NCI-H1694 (cell line): ENCODE data around the gene ABHD17C.

Experiments used
- DNase-seq: peaks from one replicate; lab custom pipeline; 2025; lab: John Stamatoyannopoulos, UW

ABHD17C gene

DNA sequence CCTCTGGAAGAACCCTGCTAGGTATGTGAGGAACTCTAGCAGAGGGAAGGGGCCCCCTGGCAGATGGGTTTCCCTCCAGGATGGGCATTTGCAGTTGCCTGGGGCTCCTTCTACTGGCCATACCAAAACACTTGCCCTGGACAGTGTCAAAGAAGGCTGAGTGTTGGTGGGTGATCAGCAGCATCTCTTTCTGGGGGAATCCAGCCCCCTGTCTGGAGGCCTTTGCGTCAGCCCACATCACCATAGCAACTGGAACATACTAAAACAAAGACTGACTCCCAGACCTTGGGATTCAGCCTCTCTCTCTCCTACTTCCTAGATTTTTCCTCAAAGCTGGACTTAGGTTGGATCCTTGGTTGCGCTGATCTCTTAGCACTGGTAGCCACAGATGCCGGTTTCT, 92.2 kb downstream of the ABHD17C start:
- DNase-seq = no peak

DNA sequence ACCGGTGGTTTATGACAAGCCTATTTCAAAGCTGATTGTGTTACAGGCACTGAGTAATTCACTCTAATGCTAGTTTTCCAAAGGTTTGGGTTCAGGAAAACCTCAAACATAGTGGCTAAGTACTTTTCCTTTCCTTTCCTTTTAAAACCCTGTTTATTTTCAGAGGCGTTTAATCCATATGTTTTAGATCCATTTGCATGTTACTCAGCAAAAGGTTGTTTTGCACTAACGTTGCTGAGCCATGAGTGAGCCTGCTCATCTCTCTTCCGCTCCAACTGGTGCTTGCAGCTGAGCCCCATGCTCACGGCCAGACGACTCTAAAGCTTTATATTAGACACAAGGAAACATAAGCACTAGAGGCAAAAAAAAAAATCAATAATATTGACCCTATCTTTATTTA, 93.4 kb downstream of the ABHD17C start:
- DNase-seq = peak; percentile 67

DNA sequence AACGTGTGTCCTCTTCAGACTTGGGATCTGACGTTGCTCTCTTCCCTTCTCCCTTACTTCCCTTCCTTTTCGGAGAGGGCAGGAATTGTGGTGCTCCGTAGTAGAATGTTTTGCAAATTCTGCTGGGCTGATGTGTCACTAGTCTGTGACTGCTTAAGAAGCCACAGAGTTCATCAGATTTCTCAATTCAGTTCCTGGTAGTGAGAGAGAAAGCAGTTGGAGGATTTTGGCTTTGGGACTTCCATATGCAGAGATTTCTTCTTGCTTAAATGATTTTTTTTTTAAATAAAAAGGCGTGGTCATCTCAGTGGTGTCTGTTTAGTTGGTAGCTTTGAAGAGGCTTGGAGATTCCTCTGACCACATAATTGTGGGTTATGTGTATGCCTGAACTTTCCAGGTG, 94.2 kb downstream of the ABHD17C start:
- no peak for DNase-seq

DNA sequence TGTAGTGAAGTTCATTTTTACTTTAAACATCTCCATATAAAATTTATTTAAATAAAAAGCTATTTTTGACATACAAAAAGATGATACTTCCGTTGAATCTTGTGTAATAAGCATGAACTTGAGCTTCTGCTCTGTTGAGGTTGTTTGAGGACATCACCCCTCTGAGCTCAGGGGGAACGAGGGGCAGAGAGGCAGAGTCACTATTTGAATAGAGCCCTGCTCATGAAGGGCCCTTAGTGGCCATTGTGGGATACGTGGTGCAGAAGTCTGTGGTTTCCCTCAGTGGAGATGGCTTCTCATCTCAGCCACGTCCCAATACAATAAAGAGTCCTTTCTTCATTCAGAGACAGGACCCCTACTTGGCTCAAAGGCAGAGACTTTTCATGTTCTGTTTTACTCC, 94.7 kb downstream of the ABHD17C start:
- DNase-seq = no peak

DNA sequence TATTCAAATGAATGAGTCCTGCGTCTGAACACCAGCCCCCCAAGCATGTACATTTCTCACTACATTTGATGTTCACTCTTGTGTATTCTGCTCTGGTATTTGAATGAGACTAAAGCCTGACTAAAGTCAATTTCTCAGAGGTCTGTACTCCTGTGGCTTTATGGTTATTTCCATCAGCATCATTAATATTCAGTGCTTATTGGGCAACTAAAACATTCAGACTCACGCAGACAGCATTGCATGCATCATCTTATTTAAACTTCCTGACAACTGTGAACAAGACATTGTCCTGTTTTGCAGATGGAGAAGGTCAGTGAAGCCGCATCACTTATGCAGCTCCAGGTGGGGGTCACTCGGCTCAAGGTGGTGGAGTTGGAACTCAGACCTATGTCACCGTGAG, 95.1 kb downstream of the ABHD17C start:
- no peak for DNase-seq

- DNase-seq = no peak
These were observed 95.9 kb downstream of the ABHD17C start for GRCh38 chr15:80791004-80791403.

GRCh38 chr15:80796407-80796806, 101.3 kb downstream of the ABHD17C start:
- DNase-seq = no peak

GRCh38 chr15:80798911-80799310, 103.8 kb downstream of the ABHD17C start:
- DNase-seq = no peak

- no peak for DNase-seq
These were observed 105.0 kb downstream of the ABHD17C start for GRCh38 chr15:80800067-80800466.

DNA sequence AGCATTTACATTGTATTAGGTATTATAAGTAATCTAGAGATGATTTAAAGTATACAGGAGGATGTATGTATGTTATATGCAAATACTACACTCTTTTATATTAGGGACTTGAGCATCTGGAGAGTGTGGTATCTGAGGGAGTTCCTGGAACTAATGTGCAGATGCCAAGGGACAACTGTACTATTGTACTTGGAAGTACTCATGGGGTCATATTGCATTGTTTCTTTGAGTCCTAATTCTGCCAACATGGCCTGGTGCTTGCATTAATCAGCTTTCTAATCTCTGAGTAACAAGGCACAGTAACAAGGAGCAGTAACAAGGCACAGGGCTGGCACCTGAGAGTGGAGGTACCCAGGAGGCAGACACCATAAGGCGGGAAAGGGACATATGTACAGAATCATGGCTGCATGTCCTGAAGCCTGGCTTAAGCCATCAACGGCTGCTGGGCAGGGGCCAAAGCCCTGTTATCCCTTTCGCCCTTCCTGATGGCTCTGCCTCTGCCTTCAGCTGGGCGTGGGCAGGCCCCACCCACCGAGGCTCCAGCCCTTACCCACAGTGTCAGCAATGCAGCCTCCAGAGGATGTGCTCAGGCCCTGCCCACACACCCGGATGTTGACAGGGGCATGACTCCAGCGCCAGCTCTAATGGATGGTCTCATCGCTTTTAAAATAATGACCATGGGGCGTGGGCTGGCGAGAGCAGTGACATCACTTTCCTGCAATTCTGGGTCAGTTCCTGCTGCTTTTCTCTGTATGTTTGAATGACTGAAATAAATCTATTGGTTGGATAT, 107.0 kb downstream of the ABHD17C start:
- DNase-seq = no peak

- DNase-seq = no peak
These were observed 108.7 kb downstream of the ABHD17C start for GRCh38 chr15:80803580-80804525.

DNA sequence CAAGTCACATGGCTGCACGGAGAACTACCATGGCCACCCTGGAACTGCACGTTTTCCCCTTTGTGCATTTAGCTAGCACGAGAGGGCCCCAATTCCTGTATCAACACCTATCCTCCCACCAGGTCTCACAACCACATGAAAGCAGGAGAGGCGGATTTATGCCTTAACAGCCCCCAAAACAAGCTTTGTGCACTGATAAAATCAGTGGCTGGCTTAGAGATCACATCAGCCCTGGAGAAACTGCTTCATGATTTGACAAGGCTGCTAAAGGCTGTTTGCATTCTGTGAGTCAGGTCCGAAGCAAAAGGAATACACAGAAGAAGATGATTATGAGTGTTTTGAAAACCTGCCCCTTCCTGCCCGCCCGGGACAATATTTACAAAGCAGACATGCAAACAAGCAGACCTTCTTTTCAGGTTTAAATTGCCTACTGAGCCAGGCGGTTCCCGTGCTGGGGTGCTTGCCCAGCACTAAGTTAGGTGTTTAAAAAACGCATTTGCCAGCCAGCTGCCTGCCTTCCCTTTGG, 109.9 kb downstream of the ABHD17C start:
- no peak for DNase-seq
